ENCODE results near the gene ZNF37A.
"Not testable (repeated sequence)": the region's sequence is repeated elsewhere in the genome, so short reads cannot be mapped to it uniquely, and the experiment has no call there.

ZNF37A gene

GRCh38 chr10:38150891-38151463 is 56.8 kb downstream of the ZNF37A start:
- DNase-seq (ENCODE audit: low read depth) = not testable (repeated sequence)

- DNase-seq (ENCODE audit: low read depth) = no peak
These were observed 62.5 kb downstream of the ZNF37A start for GRCh38 chr10:38156416-38157269.

DNA sequence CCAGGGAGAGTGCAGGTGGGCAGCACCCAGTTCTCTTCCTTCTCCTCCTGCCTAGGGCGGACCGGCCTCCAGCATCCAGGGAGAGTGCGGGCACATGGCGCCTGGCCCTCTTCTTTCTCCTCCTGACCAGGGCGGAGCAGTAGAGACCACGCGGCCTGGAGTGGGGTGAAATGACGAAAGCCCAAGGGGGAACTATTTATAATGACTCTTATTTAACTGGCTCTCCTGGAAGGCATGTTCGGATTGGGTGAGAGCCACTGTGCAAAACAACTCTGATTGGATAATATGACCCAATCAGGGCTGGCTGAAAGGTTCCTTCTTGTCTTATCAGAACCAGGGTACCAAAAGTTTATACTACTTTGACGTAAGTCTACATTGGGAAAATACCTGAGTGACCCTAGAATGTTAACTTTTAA is 63.1 kb downstream of the ZNF37A start:
- no peak for DNase-seq (ENCODE audit: low read depth)

- DNase-seq (ENCODE audit: low read depth) = no peak
These were observed 64.9 kb downstream of the ZNF37A start for GRCh38 chr10:38159004-38159403.

- no peak for DNase-seq (ENCODE audit: low read depth)
These were observed 69.5 kb downstream of the ZNF37A start for GRCh38 chr10:38163617-38164016.

DNA sequence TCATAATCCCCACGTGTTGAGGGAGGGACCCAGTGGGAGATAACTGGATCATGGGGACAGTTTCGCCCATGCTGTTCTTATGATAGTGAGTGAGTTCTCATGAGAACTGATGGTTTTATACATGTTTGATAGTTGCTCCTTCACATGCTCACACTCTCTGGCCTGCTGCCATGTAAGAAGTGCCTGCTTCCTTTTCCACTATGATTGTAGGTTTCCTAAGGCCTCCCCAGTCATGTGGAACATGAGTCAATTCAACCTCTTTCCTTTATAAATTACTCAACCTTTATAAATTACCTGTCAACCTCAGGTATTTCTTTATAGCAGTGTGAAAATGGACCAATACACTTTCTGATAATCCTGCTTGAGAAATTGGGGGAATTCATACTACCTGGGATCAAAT is 80.2 kb downstream of the ZNF37A start:
- DNase-seq (ENCODE audit: low read depth) = no peak

GRCh38 chr10:38184477-38184876 is 90.3 kb downstream of the ZNF37A start:
- no peak for DNase-seq (ENCODE audit: low read depth)

Measured in activated T-helper 9 cell treated with anti-CD3 and anti-CD28 coated beads, Interleukin-2, amount 50 U/mL, for 16 hours (primary cell).